Measurements from ENCODE around the gene CAVIN4.

DNA sequence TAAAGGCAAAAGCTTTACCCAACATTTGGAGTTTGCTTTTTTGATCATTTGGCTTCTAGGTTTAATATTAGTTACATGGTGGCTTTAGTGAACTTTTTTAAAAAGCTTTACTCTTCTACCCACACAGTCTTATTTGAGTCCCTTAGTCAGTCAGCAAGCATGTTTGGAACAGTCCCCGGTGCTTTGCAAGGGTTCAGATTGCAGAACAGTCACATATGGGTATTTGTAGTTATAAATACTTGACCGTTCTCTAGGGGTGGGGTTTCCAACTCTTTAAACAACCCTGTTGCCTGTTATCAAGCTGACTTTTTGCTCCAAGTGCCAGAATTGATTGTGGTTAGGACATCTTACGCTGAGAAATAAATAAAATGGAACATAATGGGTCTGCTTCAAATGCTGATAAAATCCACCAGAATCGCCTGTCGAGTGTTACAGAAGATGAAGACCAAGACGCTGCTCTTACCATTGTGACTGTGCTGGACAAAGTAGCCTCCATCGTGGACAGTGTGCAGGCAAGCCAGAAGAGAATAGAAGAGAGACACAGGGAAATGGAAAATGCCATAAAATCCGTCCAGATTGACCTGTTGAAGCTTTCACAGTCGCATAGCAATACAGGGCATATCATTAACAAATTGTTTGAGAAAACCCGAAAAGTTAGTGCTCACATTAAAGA, at the start of gene CAVIN4:
- TF ChIP-seq EZH2 (IDR thresholded peaks at IDR 0.05; ENCODE audit: insufficient read depth, poor library complexity, severe bottlenecking), result no peak
- no peak for TF ChIP-seq EZH2phosphoT487 (IDR thresholded peaks at IDR 0.05; ENCODE audit: insufficient read depth, low read depth)

Measured in GM23248 (cell line).